Stomach smooth muscle (tissue), 2 donors: ENCODE results near the gene DCUN1D3.

Experiments
- H3K27ac ChIP-seq: one replicate; pipeline ENCODE4 v1.7.0; 2013; ENCODE audit warnings: mild to moderate bottlenecking, low read length, inconsistent platforms
- H3K27me3 ChIP-seq, 2 donors: one replicate each; pipeline ENCODE4 v1.7.0; 2013; ENCODE audit warnings: low read length in 2 of 2; ENCODE audit not compliant: insufficient read depth in 2 of 2, control insufficient read depth in 1 of 2
- H3K36me3 ChIP-seq, 2 donors: one replicate each; pipeline ENCODE4 v1.7.0; 2013; ENCODE audit warnings: low read length in 2 of 2; ENCODE audit not compliant: control insufficient read depth in 2 of 2, insufficient read depth in 2 of 2
- H3K4me1 ChIP-seq: one replicate; pipeline ENCODE4 v1.7.0; 2013; ENCODE audit warnings: low read length; ENCODE audit not compliant: control insufficient read depth, insufficient read depth
- H3K4me3 ChIP-seq, 2 donors: one replicate each; pipeline ENCODE4 v1.7.0; 2013; ENCODE audit warnings: low read length in 2 of 2
- H3K9ac ChIP-seq, 2 donors: one replicate each; pipeline ENCODE4 v1.7.0; 2013; ENCODE audit warnings: low read length in 2 of 2, mild to moderate bottlenecking in 1 of 2
- H3K9me3 ChIP-seq, 2 donors: one replicate each; pipeline ENCODE4 v1.7.0; 2013; ENCODE audit warnings: low read length in 2 of 2; ENCODE audit not compliant: control insufficient read depth in 2 of 2
- donor health status: healthy.
- donor health status: Pancreatic carcinoma.

DCUN1D3 gene

DNA sequence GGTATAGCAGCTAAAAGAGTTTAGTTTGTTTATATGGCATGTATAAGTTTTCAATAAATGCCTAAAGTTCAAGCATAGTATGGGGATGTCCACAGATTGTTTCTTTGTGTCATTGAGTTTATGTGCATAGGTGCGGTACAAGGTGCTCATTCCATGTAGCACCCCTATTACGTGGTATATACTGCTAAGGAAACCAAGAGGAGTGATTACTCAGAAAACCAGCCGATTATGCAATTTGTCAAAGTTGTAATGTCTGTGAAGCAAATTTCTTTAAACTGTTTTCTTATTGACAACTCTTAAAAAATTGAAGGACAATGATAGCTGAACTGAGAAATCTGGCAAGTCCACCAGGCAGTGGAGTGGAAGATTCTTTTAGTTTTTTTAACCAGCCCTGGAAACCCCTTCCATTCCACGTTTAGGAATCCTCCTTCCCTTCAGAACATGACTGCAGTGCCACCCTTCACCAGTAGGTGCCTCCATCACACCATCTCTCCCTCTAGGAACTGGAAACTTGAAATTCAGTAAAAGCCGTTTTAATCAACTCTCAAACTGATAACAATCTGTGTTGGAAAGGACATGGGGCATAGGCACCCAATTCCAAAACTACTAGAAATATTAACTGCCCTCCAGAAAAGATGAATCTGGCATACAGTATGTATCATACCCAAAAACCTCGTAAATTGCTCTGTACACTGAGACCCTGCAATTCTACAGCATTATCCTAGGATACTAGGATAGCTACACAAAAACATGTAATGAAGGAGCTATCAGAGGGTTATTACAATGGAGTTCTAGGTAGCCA lies 50.4 kb downstream of the DCUN1D3 start:
- no peaks in the 10 kb centered on the region for H3K9me3 ChIP-seq
- H3K4me1 ChIP-seq = peaks cover 13% of the 10 kb centered on the region
- peak overlapping the region in 1 of 2 donors; percentile 8 for H3K9ac ChIP-seq
- H3K27ac ChIP-seq = no peak overlapping the region
- no peak overlapping the region for H3K4me3 ChIP-seq
- no peaks in the 10 kb centered on the region for H3K27me3 ChIP-seq
- H3K36me3 ChIP-seq = peaks cover 0 to 4% of the 10 kb centered on the region in 2 donors

DNA sequence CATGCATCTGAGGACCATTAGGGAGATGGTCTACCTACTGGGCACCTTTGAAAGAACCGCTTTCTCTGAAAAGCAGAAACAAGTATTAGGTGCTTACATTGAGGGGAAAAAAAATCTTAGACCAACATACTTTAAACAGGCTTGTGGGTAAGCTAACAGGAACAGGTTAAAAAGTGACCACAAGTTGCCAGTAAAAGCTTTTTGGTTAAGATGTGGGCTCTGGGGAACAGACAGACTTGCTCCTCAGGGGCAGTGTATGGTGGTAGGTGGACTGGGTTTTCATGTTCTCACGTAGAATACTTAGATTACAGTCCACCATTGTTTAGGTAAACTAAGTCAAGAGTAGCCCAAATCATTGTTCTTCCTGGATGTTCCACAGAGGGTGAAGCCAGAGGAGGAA lies 52.6 kb downstream of the DCUN1D3 start:
- Histone ChIP-seq H3K27ac (no peak overlapping the region), H3K4me1 (peaks cover 13% of the 10 kb centered on the region)

DNA sequence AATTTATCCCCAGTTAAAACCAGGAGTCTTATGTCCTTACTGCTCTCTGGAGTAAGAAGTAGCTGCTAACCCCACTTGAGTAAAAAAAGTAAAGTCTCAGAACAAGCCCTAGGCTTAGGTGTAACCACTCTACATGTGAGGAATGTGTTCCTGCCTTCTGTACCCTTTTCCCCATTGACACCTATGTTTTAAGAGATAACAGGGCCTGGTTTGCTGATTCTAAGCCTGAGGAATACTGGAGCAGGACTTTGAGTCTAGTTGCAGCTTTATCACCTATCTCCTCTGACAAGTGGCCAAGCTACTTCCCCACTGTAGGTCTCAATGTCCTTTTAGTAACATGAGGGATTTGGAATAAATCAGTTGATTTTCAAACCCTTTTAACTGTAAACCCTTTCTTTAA lies 53.6 kb downstream of the DCUN1D3 start:
- Histone ChIP-seq H3K36me3 (peaks cover 0 to 4% of the 10 kb centered on the region in 2 donors), H3K27ac (no peak overlapping the region), H3K27me3 (no peaks in the 10 kb centered on the region), H3K4me1 (peaks cover 10% of the 10 kb centered on the region), H3K9ac (no peak overlapping the region), H3K4me3 (no peak overlapping the region), H3K9me3 (no peaks in the 10 kb centered on the region)

More for the DNA sequence above, 52.6 kb downstream of the DCUN1D3 start:
- H3K36me3 ChIP-seq = peaks cover 0 to 4% of the 10 kb centered on the region in 2 donors
- no peak overlapping the region for H3K9ac ChIP-seq
- no peaks in the 10 kb centered on the region for H3K27me3 ChIP-seq
- no peak overlapping the region for H3K4me3 ChIP-seq
- no peaks in the 10 kb centered on the region for H3K9me3 ChIP-seq

DNA sequence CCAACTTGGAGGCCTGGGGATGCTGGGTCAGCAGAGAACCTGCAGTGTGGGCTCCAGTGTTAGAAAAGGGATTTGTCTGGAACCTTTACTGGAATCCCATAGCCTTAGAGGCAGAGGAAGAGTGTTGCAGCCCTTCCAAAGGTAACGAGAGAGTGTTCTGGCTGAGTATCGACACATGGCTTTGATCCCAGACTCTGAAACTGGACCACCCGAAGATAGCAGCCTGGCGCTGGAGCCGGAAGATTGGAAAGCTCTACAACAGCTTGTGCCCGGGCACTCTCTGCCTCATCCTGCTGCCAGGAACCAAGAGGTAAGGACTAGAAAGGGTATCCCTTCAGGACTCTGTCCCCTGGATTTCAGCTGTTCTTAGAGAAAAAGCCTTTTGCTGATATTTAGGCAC lies 54.1 kb downstream of the DCUN1D3 start:
- Histone ChIP-seq H3K4me3 (no peak overlapping the region), H3K36me3 (peaks cover 0 to 4% of the 10 kb centered on the region in 2 donors), H3K27me3 (no peaks in the 10 kb centered on the region), H3K4me1 (peaks cover 5% of the 10 kb centered on the region), H3K27ac (no peak overlapping the region), H3K9ac (no peak overlapping the region), H3K9me3 (no peaks in the 10 kb centered on the region)

DNA sequence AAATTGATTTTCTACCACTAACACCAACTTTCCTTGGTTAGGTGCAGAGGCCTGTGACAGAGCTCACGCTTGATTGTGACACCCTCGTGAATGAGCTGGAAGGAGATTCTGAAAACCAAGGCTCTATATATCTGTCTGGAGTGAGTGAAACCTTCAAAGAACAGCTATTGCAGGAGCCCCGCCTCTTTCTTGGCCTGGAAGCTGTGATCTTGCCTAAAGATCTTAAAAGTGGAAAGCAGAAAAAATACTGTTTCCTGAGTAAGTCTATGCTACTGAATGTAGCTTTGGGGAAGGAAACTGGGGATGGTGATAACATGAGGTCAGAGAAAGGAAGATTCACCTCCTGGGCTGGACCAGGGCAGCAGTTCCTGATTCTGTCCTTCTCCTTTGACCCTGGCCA lies 55.6 kb downstream of the DCUN1D3 start:
- Histone ChIP-seq H3K36me3 (peaks cover 0 to 4% of the 10 kb centered on the region in 2 donors), H3K4me1 (no peaks in the 10 kb centered on the region), H3K9ac (no peak overlapping the region), H3K27me3 (no peaks in the 10 kb centered on the region), H3K27ac (no peak overlapping the region), H3K4me3 (no peak overlapping the region), H3K9me3 (no peaks in the 10 kb centered on the region)

DNA sequence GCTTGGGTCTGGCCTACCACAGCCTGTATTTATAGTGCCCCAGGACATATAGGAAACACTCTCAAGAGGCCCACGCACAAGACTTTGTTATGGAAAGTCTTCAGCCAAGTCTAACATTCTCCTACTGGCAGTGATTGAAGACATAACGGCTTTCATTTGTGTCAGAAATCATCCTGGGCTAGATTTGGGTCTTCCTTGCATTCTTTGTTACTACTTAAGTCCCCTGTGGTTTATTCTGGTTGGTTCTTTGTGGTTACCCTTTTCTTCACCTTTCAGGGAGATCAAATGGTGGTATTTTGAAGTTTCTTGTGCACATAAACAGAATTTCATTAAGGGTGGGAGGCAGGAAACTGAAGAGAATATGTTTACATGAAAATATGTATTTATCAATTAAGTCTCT lies 56.1 kb downstream of the DCUN1D3 start:
- Histone ChIP-seq H3K9me3 (no peaks in the 10 kb centered on the region), H3K27ac (no peak overlapping the region), H3K27me3 (no peaks in the 10 kb centered on the region), H3K36me3 (peaks cover 0 to 4% of the 10 kb centered on the region in 2 donors), H3K4me3 (no peak overlapping the region), H3K9ac (no peak overlapping the region), H3K4me1 (no peaks in the 10 kb centered on the region)

DNA sequence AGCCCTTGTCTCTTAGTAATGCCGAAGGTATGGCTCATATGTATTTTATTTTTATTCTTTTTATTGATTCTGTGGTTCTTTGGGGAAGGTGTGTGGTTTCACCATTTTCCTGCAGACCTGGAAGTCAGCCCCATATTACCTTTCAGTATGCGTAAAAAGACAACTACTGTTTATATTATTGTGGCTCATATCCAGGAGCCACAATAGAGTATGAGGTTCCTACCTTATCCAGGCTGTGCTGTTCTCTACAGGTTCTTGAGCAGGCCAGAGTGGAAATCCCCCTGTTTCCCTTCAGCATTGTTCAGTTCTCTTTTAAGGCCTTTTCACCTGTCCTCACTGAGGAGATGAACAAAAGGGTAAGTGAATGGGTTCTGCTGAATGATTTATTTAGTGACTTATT lies 60.7 kb downstream of the DCUN1D3 start:
- Histone ChIP-seq H3K4me3 (no peak overlapping the region), H3K4me1 (no peaks in the 10 kb centered on the region), H3K27ac (no peak overlapping the region), H3K27me3 (no peaks in the 10 kb centered on the region), H3K9me3 (no peaks in the 10 kb centered on the region), H3K9ac (no peak overlapping the region), H3K36me3 (no peaks in the 10 kb centered on the region)

DNA sequence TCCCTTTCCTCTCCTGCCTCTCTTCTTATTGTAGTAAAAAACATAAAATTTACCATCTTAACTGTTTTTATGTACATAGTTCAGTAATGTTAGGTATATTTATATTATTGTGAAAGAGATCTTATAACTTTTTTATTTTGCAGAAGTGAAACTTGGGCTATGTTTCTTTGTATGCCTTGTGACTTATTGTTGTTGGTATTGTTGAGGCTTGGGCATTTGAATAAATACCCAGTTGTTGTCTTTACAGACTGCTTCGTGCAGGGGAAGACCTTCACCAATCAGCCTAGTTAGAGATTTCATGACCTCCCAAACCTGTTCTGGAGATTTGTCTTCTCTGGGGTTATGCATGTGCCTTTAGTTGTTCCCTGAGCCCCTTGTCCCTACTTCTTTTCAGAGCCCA lies 61.9 kb downstream of the DCUN1D3 start:
- Histone ChIP-seq H3K27ac (no peak overlapping the region), H3K4me1 (no peaks in the 10 kb centered on the region), H3K9ac (no peak overlapping the region), H3K9me3 (no peaks in the 10 kb centered on the region), H3K36me3 (no peaks in the 10 kb centered on the region), H3K4me3 (no peak overlapping the region), H3K27me3 (no peaks in the 10 kb centered on the region)

DNA sequence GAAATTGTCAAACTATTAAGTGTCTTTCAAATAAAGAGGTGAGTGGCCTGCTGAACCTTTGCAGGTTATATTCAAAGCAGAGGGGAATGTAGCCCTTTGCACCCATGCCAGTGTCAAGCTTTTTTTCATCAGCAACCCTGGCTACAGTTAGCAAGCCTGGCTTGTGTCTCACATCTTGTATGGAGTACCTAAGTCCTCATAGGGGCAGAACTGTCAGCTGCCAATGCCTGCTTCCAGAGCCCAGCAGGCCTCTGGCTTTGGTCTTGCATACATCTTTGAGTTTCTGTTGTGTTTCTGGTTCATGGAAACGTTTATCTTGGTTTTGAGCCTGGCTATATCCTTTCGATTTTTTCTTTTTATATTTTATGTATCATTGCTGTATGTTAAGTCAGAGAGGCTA lies 67.1 kb downstream of the DCUN1D3 start:
- H3K27ac ChIP-seq = no peak overlapping the region

DNA sequence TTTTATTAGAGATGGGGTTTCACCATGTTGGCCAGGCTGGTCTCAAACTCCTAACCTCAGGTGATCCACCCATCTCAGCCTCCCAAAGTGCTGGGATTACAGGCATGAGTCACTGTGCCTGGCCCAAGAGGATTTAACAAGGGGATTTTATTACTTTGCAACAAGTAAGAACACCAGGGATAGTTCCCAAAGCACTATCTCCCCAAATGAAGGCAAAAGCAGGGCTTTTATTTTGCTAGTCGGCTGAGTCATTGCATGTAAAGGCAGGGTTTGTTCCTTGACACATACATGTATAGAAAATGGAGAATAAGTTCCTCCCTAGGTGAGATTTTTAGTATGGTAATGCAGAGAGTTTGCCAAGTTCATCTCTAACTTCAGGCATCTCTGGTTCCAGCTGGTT lies 69.8 kb downstream of the DCUN1D3 start:
- Histone ChIP-seq H3K4me1 (no peaks in the 10 kb centered on the region), H3K27ac (no peak overlapping the region), H3K36me3 (peaks cover 0 to 4% of the 10 kb centered on the region in 2 donors), H3K27me3 (no peaks in the 10 kb centered on the region), H3K4me3 (no peak overlapping the region), H3K9ac (no peak overlapping the region), H3K9me3 (no peaks in the 10 kb centered on the region)

More for the DNA sequence above, 67.1 kb downstream of the DCUN1D3 start:
- Histone ChIP-seq H3K27me3 (no peaks in the 10 kb centered on the region), H3K9ac (no peak overlapping the region), H3K36me3 (no peaks in the 10 kb centered on the region), H3K4me3 (no peak overlapping the region), H3K9me3 (no peaks in the 10 kb centered on the region), H3K4me1 (no peaks in the 10 kb centered on the region)

DNA sequence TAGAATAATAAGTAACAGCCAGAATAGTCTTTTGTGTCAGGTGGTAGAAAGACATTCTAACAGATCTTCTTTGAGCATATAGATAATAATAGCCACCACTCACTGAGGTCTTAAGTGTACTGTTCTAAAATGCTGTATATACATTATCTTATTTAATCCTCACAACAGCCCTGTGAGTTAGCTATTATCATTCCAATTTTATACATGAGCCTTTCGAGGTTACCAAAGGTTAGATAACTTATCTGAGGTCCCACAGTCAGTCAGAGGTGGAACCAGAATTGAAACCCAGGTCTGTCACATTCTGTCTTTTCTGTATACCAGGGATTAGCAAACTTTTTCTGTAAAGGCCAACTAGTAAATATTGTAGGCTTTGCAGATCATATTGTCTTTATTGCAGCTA lies 70.6 kb downstream of the DCUN1D3 start:
- Histone ChIP-seq H3K36me3 (peaks cover 0 to 4% of the 10 kb centered on the region in 2 donors), H3K4me3 (no peak overlapping the region), H3K9ac (no peak overlapping the region), H3K9me3 (no peaks in the 10 kb centered on the region), H3K4me1 (no peaks in the 10 kb centered on the region), H3K27me3 (no peaks in the 10 kb centered on the region), H3K27ac (no peak overlapping the region)
